SK-N-SH (cell line): ENCODE results near the gene HOXA5. TPM values are rescaled to one million over a fixed set of nuclear protein-coding genes. Genes with fewer than 3 reads are reported as not detected.

Source experiments
- CTCF ChIA-PET: fragments of 300-600, 350-600 bp; formaldehyde crosslinking; extraction: SDS; loops from one replicate; lab custom pipeline; 2021; lab: Yijun Ruan, JAX
- POLR2A ChIA-PET: fragments of 350-600 bp; sonication (Branson Sonifier 250); formaldehyde crosslinking; extraction: SDS; loops from one replicate; lab custom pipeline; 2020; ENCODE audit warnings: antibody characterized with exemption, inconsistent platforms; lab: Yijun Ruan, JAX
- DNase-seq: peaks from one replicate; pipeline ENCODE4 v3.0.0; 2012
- H2AFZ ChIP-seq: fragments of 200-600 bp; sonication (generic); 2 replicates; pipeline ENCODE4 v1.8.1; 2016; ENCODE audit warnings: antibody characterized with exemption, mild to moderate bottlenecking, low read depth
- H3F3A ChIP-seq: fragments of 200-600 bp; sonication (generic); replicated peaks from 2 replicates; pipeline ENCODE3; 2016; ENCODE audit warnings: antibody characterized with exemption, mild to moderate bottlenecking; ENCODE audit not compliant: insufficient read depth
- H3K27ac ChIP-seq, 2 experiments: fragments of 200-500 bp in 1 of 2; fragments of 200-600 bp in 1 of 2; sonication (Bioruptor generic) in 1 of 2; sonication (generic), shearing (Covaris generic) in 1 of 2; 2 replicates each; pipeline versions ENCODE4 v1.5.1 to v1.6.1; 2014 to 2016; ENCODE audit warnings: low read depth in 2 of 2, inconsistent platforms in 1 of 2, low read length in 1 of 2, mild to moderate bottlenecking in 1 of 2, mixed read lengths in 1 of 2
- H3K27me3 ChIP-seq: fragments of 200-600 bp; sonication (generic), shearing (Covaris generic); 2 replicates; pipeline ENCODE4 v1.6.1; 2016; ENCODE audit warnings: mixed run types; ENCODE audit not compliant: insufficient read depth
- H3K36me3 ChIP-seq, 2 experiments: fragments of 200-500 bp in 1 of 2; fragments of 200-600 bp in 1 of 2; sonication (Bioruptor generic) in 1 of 2; sonication (generic) in 1 of 2; replicated peaks in 1 of 2; 2 replicates each; pipeline versions ENCODE3 to v1.5.1; 2014 to 2016; ENCODE audit warnings: low read length in 1 of 2, mild to moderate bottlenecking in 1 of 2; ENCODE audit not compliant: insufficient read depth in 2 of 2, control insufficient read depth in 1 of 2
- H3K4me1 ChIP-seq, 2 experiments: fragments of 200-500 bp in 1 of 2; fragments of 200-600 bp in 1 of 2; sonication (Bioruptor generic) in 1 of 2; sonication (generic), shearing (Covaris generic) in 1 of 2; 2 replicates each; pipeline versions ENCODE4 v1.5.1 to v1.6.1; 2014 to 2016; ENCODE audit warnings: low read depth in 1 of 2, low read length in 1 of 2, mixed run types in 1 of 2; ENCODE audit not compliant: insufficient read depth in 2 of 2, control insufficient read depth in 1 of 2
- H3K4me2 ChIP-seq: fragments of 200-600 bp; sonication (generic), shearing (Covaris generic); 2 replicates; pipeline ENCODE4 v1.6.1; 2017; ENCODE audit warnings: mixed run types
- H3K4me3 ChIP-seq, 2 experiments: fragments of 200-500 bp in 1 of 2; fragments of 200-600 bp in 1 of 2; sonication (Bioruptor generic) in 1 of 2; sonication (generic), shearing (Covaris generic) in 1 of 2; 2 replicates each; pipeline versions ENCODE4 v1.5.1 to v1.8.1; 2014 to 2016; ENCODE audit warnings: low read depth in 2 of 2, inconsistent platforms in 1 of 2, low read length in 1 of 2, mild to moderate bottlenecking in 1 of 2, mixed read lengths in 1 of 2, moderate library complexity in 1 of 2
- H3K79me2 ChIP-seq: fragments of 200-600 bp; sonication (generic); 2 replicates; pipeline ENCODE4 v1.8.1; 2017; ENCODE audit warnings: mild to moderate bottlenecking; ENCODE audit not compliant: insufficient read depth
- H3K9ac ChIP-seq: fragments of 200-600 bp; sonication (generic); 2 replicates; pipeline ENCODE4 v1.6.1; 2017; ENCODE audit warnings: mixed run types
- H3K9me2 ChIP-seq: fragments of 200-600 bp; sonication (generic); 2 replicates; pipeline ENCODE4 v1.6.1; 2017; ENCODE audit warnings: mixed run types
- H3K9me3 ChIP-seq: fragments of 200-600 bp; sonication (generic); 2 replicates; pipeline ENCODE4 v1.6.1; 2017; ENCODE audit warnings: mixed run types, mild to moderate bottlenecking, moderate library complexity
- H4K20me1 ChIP-seq: fragments of 200-600 bp; sonication (generic); 2 replicates; pipeline ENCODE4 v1.6.1; 2017; ENCODE audit warnings: mild to moderate bottlenecking, mixed run types; ENCODE audit not compliant: insufficient read depth
- CHD2 ChIP-seq: fragments of 150-350 bp; IDR thresholded peaks from 2 replicates; pipeline ENCODE4 v1.6.1; 2018; ENCODE audit warnings: low read length; ENCODE audit not compliant: partially characterized antibody
- ELF1 ChIP-seq: IDR thresholded peaks from 2 replicates; pipeline ENCODE4 v1.4.0; 2012
- EP300 ChIP-seq, 2 experiments: IDR thresholded peaks; 2 replicates each; pipeline versions ENCODE4 v1.4.0 to v1.6.1; 2012; ENCODE audit warnings: borderline replicate concordance in 1 of 2, low read depth in 1 of 2, low read length in 1 of 2
- FOXJ3 ChIP-seq: sonication (generic); formaldehyde crosslinking; IDR thresholded peaks from 2 replicates; pipeline ENCODE4 v1.5.1; 2020; ENCODE audit warnings: mild to moderate bottlenecking, missing genetic modification reagents
- FOXM1 ChIP-seq: IDR thresholded peaks from 2 replicates; pipeline ENCODE4 v1.4.0; 2012; ENCODE audit warnings: low read depth, mild to moderate bottlenecking
- GABPA ChIP-seq: IDR thresholded peaks from 2 replicates; pipeline ENCODE4 v1.4.0; 2012; ENCODE audit warnings: low read depth, mild to moderate bottlenecking
- MEF2A ChIP-seq: IDR thresholded peaks from 2 replicates; pipeline ENCODE4 v1.4.0; 2012; ENCODE audit warnings: low read depth, borderline replicate concordance
- RCOR1 ChIP-seq: fragments of 150-350 bp; IDR thresholded peaks from 2 replicates; pipeline ENCODE4 v1.6.1; 2017; ENCODE audit warnings: antibody characterized with exemption, low read length
- RFX5 ChIP-seq: IDR thresholded peaks from 2 replicates; pipeline ENCODE4 v1.6.1; 2012; ENCODE audit warnings: mild to moderate bottlenecking, improper control_type of control experiment, low read length
- RXRA ChIP-seq: IDR thresholded peaks from 2 replicates; pipeline ENCODE4 v1.4.0; 2012; ENCODE audit warnings: low read depth, mild to moderate bottlenecking, borderline replicate concordance
- SIN3A ChIP-seq: IDR thresholded peaks from 2 replicates; pipeline ENCODE4 v1.6.1; 2012; ENCODE audit warnings: low read depth, mild to moderate bottlenecking, low read length, moderate library complexity, borderline replicate concordance
- TAF1 ChIP-seq: IDR thresholded peaks from 2 replicates; pipeline ENCODE4 v1.6.1; 2012; ENCODE audit warnings: low read depth, mild to moderate bottlenecking, low read length, moderate library complexity, borderline replicate concordance
- YY1 ChIP-seq: IDR thresholded peaks from 2 replicates; pipeline ENCODE4 v1.4.0; 2012; ENCODE audit warnings: low read depth, mild to moderate bottlenecking
- WGBS: methylation state at CpG from one replicate; pipeline ENCODE4 v1.1.6; 2017; ENCODE audit warnings: low lambda C conversion rate; 5-methylcytosine and 5-hydroxymethylcytosine counted together
- polyA plus RNA-seq, 3 experiments: library from polyadenylated mRNA; depleted of rRNA; stranded (reverse); fragments of >200 nt; gene quantifications; 2 replicates each; pipeline ENCODE4 v1.2.3, GENCODE V29; 2012
- TF ChIP-seq, protein P1 (sequence below): IDR thresholded peaks from 2 replicates; pipeline ENCODE4 v1.4.0; 2012; ENCODE audit warnings: low read depth, borderline replicate concordance
- TF ChIP-seq, protein P2 (sequence below): fragments of 150-350 bp; IDR thresholded peaks from 2 replicates; pipeline ENCODE4 v1.6.1; 2016; ENCODE audit warnings: mild to moderate bottlenecking, low read depth, low read length
- TF ChIP-seq, protein P3 (sequence below): IDR thresholded peaks from 2 replicates; pipeline ENCODE4; 2012
- TF ChIP-seq, protein P4 (sequence below): fragments of 150-350 bp; IDR thresholded peaks from 2 replicates; pipeline ENCODE4 v1.6.1; 2017; ENCODE audit warnings: antibody characterized with exemption, low read length, low read depth, borderline replicate concordance

Gene HOXA5
- polyA plus RNA-seq, 1 of the 3 experiments (the other 2 are of a cell fraction), result not detected

DNA sequence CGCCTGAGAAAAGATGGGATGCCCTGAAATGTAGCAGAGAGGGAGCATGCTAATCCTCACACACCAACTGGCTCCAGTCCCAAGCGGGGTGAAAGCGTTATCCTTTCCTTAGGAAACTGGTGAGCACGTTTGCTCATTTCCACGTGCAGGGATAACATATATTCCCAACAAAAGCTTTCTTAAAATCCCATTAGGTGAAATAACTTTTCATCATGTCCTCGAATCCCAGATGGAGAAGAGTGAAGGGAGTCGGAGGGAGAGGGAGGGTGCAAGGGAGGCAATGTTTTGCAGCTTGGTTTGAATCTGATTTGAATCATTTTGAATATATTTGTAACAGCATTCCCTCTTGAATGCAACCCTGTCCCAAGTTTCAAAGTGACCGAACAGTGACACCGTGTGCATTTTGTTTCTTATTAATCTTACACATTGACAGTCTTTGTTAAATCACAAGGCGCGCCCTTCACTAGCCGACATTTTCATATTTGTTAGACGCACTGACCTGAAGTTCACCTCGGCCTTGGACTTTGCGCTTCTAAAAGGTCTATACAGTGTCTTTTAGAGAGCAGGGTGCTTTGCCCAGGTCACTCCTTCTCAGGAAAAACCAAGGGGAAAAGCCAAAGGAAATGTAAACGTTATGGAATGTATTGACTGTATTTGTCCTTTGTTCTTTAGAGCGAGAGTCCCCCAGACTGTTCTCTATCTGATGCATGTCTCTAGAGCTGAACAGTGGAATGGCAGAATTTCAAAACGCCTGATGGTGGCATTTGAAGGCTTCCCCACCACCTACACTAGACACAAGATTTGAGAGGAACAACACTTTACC is 9.9 kb downstream of the HOXA5 start:
- Histone ChIP-seq H3K9me2 (no peaks in the 10 kb centered on the region), H3K4me2 (no peak overlapping the region), H3K79me2 (no peaks in the 10 kb centered on the region), H3K9ac (no peak overlapping the region), H3F3A (no peaks in the 10 kb centered on the region), H3K4me3 (no peak overlapping the region), H4K20me1 (no peaks in the 10 kb centered on the region)
- 13% methylated on average over 18 of the region's 18 CpGs for WGBS
- TF ChIP-seq EP300 (IDR thresholded peaks at IDR 0.05; ENCODE audit: borderline replicate concordance in 1 of 2, low read depth in 1 of 2, low read length in 1 of 2) (no peak), FOXM1 (no peak), RCOR1 (no peak), ELF1 (no peak), TAF1 (no peak), CHD2 (no peak), SIN3A (no peak), GABPA (no peak)
- TF ChIP-seq, protein P1, sequence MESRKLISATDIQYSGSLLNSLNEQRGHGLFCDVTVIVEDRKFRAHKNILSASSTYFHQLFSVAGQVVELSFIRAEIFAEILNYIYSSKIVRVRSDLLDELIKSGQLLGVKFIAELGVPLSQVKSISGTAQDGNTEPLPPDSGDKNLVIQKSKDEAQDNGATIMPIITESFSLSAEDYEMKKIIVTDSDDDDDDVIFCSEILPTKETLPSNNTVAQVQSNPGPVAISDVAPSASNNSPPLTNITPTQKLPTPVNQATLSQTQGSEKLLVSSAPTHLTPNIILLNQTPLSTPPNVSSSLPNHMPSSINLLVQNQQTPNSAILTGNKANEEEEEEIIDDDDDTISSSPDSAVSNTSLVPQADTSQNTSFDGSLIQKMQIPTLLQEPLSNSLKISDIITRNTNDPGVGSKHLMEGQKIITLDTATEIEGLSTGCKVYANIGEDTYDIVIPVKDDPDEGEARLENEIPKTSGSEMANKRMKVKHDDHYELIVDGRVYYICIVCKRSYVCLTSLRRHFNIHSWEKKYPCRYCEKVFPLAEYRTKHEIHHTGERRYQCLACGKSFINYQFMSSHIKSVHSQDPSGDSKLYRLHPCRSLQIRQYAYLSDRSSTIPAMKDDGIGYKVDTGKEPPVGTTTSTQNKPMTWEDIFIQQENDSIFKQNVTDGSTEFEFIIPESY, result no peak
- TF ChIP-seq, protein P2, sequence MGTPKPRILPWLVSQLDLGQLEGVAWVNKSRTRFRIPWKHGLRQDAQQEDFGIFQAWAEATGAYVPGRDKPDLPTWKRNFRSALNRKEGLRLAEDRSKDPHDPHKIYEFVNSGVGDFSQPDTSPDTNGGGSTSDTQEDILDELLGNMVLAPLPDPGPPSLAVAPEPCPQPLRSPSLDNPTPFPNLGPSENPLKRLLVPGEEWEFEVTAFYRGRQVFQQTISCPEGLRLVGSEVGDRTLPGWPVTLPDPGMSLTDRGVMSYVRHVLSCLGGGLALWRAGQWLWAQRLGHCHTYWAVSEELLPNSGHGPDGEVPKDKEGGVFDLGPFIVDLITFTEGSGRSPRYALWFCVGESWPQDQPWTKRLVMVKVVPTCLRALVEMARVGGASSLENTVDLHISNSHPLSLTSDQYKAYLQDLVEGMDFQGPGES, result no peak
- TF ChIP-seq, all 33 proteins: peak for 0
- no peak overlapping the region for H3K27ac ChIP-seq
- peaks cover 0 to 4% of the 10 kb centered on the region in 2 experiments; a peak in 1 of 4 replicates for H3K4me1 ChIP-seq
- H3K27me3 ChIP-seq, result peaks cover 94% of the 10 kb centered on the region
- ChIA-PET POLR2A (no interaction called here), CTCF (interaction anchor here (0.6 to 5.8 kb wide), 5 partner anchors 10 to 446 kb away, joined by 3 to 36 read pairs (median 3); partner anchors contain the start of gene HOXA5)
- no peaks in the 10 kb centered on the region for H3K9me3 ChIP-seq
- no peaks in the 10 kb centered on the region for H3K36me3 ChIP-seq
- no peak overlapping the region for H2AFZ ChIP-seq
- no peak for DNase-seq

DNA sequence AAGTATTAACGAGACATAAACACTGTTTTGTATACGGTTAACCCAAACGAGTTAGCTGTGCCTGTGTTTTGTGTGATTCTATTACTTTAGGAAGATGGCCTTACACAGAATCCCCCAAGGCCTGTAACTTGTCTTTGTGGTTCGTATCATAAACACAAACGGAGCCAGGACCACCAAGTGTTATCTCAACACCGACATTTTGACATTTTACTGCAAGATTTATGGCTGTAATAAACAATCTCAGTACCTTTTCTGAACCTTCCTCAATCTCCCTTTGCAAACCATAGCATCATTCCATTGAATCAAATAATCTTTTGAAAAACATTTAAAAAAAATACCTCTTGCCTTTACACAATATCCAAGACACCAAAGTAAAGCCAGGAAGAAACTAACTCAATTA is 10.5 kb downstream of the HOXA5 start:
- H3K9ac ChIP-seq, result no peak overlapping the region
- no peak overlapping the region for H3K4me3 ChIP-seq
- peaks cover 0 to 4% of the 10 kb centered on the region in 2 experiments; a peak in 1 of 4 replicates for H3K4me1 ChIP-seq
- H4K20me1 ChIP-seq, result no peaks in the 10 kb centered on the region
- H3K79me2 ChIP-seq, result no peaks in the 10 kb centered on the region
- no peaks in the 10 kb centered on the region for H3K36me3 ChIP-seq
- H3K9me3 ChIP-seq, result no peaks in the 10 kb centered on the region
- H3F3A ChIP-seq, result no peaks in the 10 kb centered on the region
- H3K9me2 ChIP-seq, result no peaks in the 10 kb centered on the region
- no peak overlapping the region for H2AFZ ChIP-seq
- CTCF ChIA-PET, result interaction anchor here (0.6 to 5.8 kb wide), 4 partner anchors 11 to 446 kb away, joined by 3 to 36 read pairs (median 4); partner anchors contain the start of gene HOXA5
- H3K27ac ChIP-seq, result no peak overlapping the region
- POLR2A ChIA-PET, result no interaction called here
- no peak overlapping the region for H3K4me2 ChIP-seq
- DNase-seq, result no peak
- H3K27me3 ChIP-seq, result peaks cover 92% of the 10 kb centered on the region
- WGBS, result 10% methylated on average over 6 of the region's 6 CpGs
- TF ChIP-seq FOXJ3 (CRISPR knock-in tag) (no peak), MEF2A (no peak), RFX5 (no peak), CHD2 (no peak), RXRA (no peak), YY1 (no peak)
- TF ChIP-seq, protein P3, sequence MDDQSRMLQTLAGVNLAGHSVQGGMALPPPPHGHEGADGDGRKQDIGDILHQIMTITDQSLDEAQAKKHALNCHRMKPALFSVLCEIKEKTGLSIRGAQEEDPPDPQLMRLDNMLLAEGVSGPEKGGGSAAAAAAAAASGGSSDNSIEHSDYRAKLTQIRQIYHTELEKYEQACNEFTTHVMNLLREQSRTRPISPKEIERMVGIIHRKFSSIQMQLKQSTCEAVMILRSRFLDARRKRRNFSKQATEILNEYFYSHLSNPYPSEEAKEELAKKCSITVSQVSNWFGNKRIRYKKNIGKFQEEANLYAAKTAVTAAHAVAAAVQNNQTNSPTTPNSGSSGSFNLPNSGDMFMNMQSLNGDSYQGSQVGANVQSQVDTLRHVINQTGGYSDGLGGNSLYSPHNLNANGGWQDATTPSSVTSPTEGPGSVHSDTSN, result no peak
- TF ChIP-seq, protein P1, result no peak
- TF ChIP-seq, protein P4, sequence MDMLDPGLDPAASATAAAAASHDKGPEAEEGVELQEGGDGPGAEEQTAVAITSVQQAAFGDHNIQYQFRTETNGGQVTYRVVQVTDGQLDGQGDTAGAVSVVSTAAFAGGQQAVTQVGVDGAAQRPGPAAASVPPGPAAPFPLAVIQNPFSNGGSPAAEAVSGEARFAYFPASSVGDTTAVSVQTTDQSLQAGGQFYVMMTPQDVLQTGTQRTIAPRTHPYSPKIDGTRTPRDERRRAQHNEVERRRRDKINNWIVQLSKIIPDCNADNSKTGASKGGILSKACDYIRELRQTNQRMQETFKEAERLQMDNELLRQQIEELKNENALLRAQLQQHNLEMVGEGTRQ, result no peak
- TF ChIP-seq, protein P2, result no peak
